IMR-90 (cell line): ENCODE results near the gene RBM41. TPM values are rescaled to one million over a fixed set of nuclear protein-coding genes. Genes with fewer than 3 reads are reported as not detected.

Source experiments
- ATAC-seq: fragments of 200-7000 bp; cut with Tn5 transposase; 2 replicates; pipeline ENCODE4 v1.9.1; 2020; ENCODE audit warnings: low read depth, mild to moderate bottlenecking, moderate library complexity
- BruUV-seq: library from RNA; stranded (reverse); fragments of 400-500 nt; replicated peaks from 2 replicates; lab custom pipeline; 2021; lab: Mats Ljungman, UMichigan
- CTCF ChIA-PET: fragments of 300-600 bp; formaldehyde crosslinking; extraction: SDS; loops from one replicate; lab custom pipeline; 2021; ENCODE audit warnings: antibody characterized with exemption; lab: Yijun Ruan, JAX
- POLR2A ChIA-PET: fragments of 300-600 bp; sonication (Branson Sonifier 250); formaldehyde crosslinking; loops from one replicate; lab custom pipeline; 2022; ENCODE audit warnings: antibody characterized with exemption; ENCODE audit not compliant: unreplicated experiment; lab: Charles Lee
- DNase-seq: peaks from one replicate; pipeline ENCODE4 v3.0.0; 2013
- H2AFZ ChIP-seq: replicated peaks from 2 replicates; pipeline ENCODE3; 2013; ENCODE audit warnings: low read length, mild to moderate bottlenecking; ENCODE audit not compliant: poor library complexity
- H2AK5ac ChIP-seq: 2 replicates; pipeline ENCODE4 v1.6.1; 2013; ENCODE audit warnings: low read depth, low read length, inconsistent platforms
- H2AK9ac ChIP-seq: replicated peaks from 2 replicates; pipeline ENCODE3; 2013; ENCODE audit warnings: mild to moderate bottlenecking, low read depth, low read length, moderate library complexity; ENCODE audit not compliant: poor library complexity
- H2BK120ac ChIP-seq: 2 replicates; pipeline ENCODE4 v1.6.1; 2013; ENCODE audit warnings: low read depth, low read length, inconsistent platforms
- H2BK15ac ChIP-seq: 3 replicates; pipeline ENCODE4 v1.6.1; 2013; ENCODE audit warnings: low read depth, low read length, inconsistent platforms
- H2BK20ac ChIP-seq: 2 replicates; pipeline ENCODE4 v1.6.1; 2013; ENCODE audit warnings: low read depth, mild to moderate bottlenecking, inconsistent platforms, low read length, moderate library complexity
- H2BK5ac ChIP-seq: 2 replicates; pipeline ENCODE4 v1.6.1; 2013; ENCODE audit warnings: mild to moderate bottlenecking, low read depth, low read length, inconsistent platforms; ENCODE audit not compliant: poor library complexity, severe bottlenecking
- H3K14ac ChIP-seq: replicated peaks from 2 replicates; pipeline ENCODE4 v1.6.1; 2013; ENCODE audit warnings: low read depth, low read length, inconsistent platforms
- H3K18ac ChIP-seq: 2 replicates; pipeline ENCODE4 v1.6.1; 2013; ENCODE audit warnings: low read depth, low read length, control low read depth
- H3K23ac ChIP-seq: 2 replicates; pipeline ENCODE4 v1.6.1; 2013; ENCODE audit warnings: low read depth, low read length, inconsistent platforms
- H3K27ac ChIP-seq: 2 replicates; pipeline ENCODE4 v1.5.1; 2013; ENCODE audit warnings: mild to moderate bottlenecking, control low read depth, low read length; ENCODE audit not compliant: insufficient read depth
- H3K27me3 ChIP-seq: 2 replicates; pipeline ENCODE4 v1.6.1; 2013; ENCODE audit warnings: low read length; ENCODE audit not compliant: control insufficient read depth, insufficient read depth
- H3K36me3 ChIP-seq: 2 replicates; pipeline ENCODE4 v1.6.1; 2013; ENCODE audit warnings: low read length, mixed read lengths; ENCODE audit not compliant: control insufficient read depth, insufficient read depth
- H3K4ac ChIP-seq: 2 replicates; pipeline ENCODE4 v1.6.1; 2013; ENCODE audit warnings: low read depth, low read length, inconsistent platforms
- H3K4me1 ChIP-seq: 2 replicates; pipeline ENCODE4 v1.6.1; 2013; ENCODE audit warnings: low read length, mixed read lengths; ENCODE audit not compliant: control insufficient read depth, insufficient read depth
- H3K4me2 ChIP-seq: 2 replicates; pipeline ENCODE4 v1.6.1; 2013; ENCODE audit warnings: low read depth, mild to moderate bottlenecking, control low read depth, low read length, moderate library complexity
- H3K4me3 ChIP-seq: 2 replicates; pipeline ENCODE4 v1.5.1; 2013; ENCODE audit warnings: low read depth, mild to moderate bottlenecking, control low read depth, low read length, moderate library complexity; ENCODE audit not compliant: insufficient read depth
- H3K56ac ChIP-seq: 2 replicates; pipeline ENCODE4 v1.6.1; 2013; ENCODE audit warnings: low read length, inconsistent platforms; ENCODE audit not compliant: insufficient read depth; ENCODE audit errors: extremely low read depth
- H3K79me1 ChIP-seq, 2 experiments: 2 replicates each; pipeline ENCODE4 v1.6.1; 2013; ENCODE audit warnings: low read length in 2 of 2, inconsistent platforms in 1 of 2, low read depth in 1 of 2
- H3K9ac ChIP-seq: 2 replicates; pipeline ENCODE4 v1.6.1; 2013; ENCODE audit warnings: low read depth, low read length, control low read depth
- H3K9me1 ChIP-seq: 2 replicates; pipeline ENCODE4 v1.6.1; 2013; ENCODE audit warnings: low read length, inconsistent platforms; ENCODE audit not compliant: insufficient read depth
- H3K9me3 ChIP-seq: 2 replicates; pipeline ENCODE4 v1.6.1; 2013; ENCODE audit warnings: low read length; ENCODE audit not compliant: control insufficient read depth, insufficient read depth
- H4K20me1 ChIP-seq: 2 replicates; pipeline ENCODE4 v1.6.1; 2013; ENCODE audit warnings: low read length, inconsistent platforms; ENCODE audit not compliant: insufficient read depth
- H4K5ac ChIP-seq: 2 replicates; pipeline ENCODE4 v1.6.1; 2013; ENCODE audit warnings: mild to moderate bottlenecking, low read depth, low read length, control low read depth
- H4K8ac ChIP-seq, 2 experiments: 2 replicates each; pipeline ENCODE4 v1.6.1; 2013; ENCODE audit warnings: low read depth in 2 of 2, low read length in 2 of 2, control low read depth in 1 of 2, inconsistent platforms in 1 of 2
- H4K91ac ChIP-seq: 2 replicates; pipeline ENCODE4 v1.6.1; 2013; ENCODE audit warnings: low read depth, low read length, inconsistent platforms; ENCODE audit not compliant: insufficient read depth
- BHLHE40 ChIP-seq: fragments of 150-350 bp; IDR thresholded peaks from 2 replicates; pipeline ENCODE4 v1.6.1; 2016; ENCODE audit warnings: mild to moderate bottlenecking, low read depth, low read length
- CEBPB ChIP-seq: IDR thresholded peaks from 2 replicates; pipeline ENCODE4 v1.6.1; 2012; ENCODE audit warnings: low read depth, low read length, improper control_type of control experiment
- CHD1 ChIP-seq: IDR thresholded peaks from 2 replicates; pipeline ENCODE4 v1.6.1; 2012; ENCODE audit warnings: low read depth, low read length, improper control_type of control experiment
- FOS ChIP-seq: fragments of 150-350 bp; IDR thresholded peaks from 2 replicates; pipeline ENCODE4 v1.6.1; 2016; ENCODE audit warnings: low read depth, low read length
- MAFK ChIP-seq: IDR thresholded peaks from 2 replicates; pipeline ENCODE4 v1.6.1; 2012; ENCODE audit warnings: low read depth, low read length, improper control_type of control experiment
- MAZ ChIP-seq: IDR thresholded peaks from 2 replicates; pipeline ENCODE4 v1.6.1; 2012; ENCODE audit warnings: low read depth, mild to moderate bottlenecking, low read length, improper control_type of control experiment, moderate library complexity, borderline replicate concordance
- NFE2L2 ChIP-seq: fragments of 150-350 bp; IDR thresholded peaks from 2 replicates; pipeline ENCODE4 v1.6.1; 2016; ENCODE audit warnings: low read depth, mild to moderate bottlenecking, low read length
- POLR2A ChIP-seq: IDR thresholded peaks from 2 replicates; pipeline ENCODE4 v1.6.1; 2012; ENCODE audit warnings: mild to moderate bottlenecking, low read depth, low read length
- RAD21 ChIP-seq: IDR thresholded peaks from 2 replicates; pipeline ENCODE4 v1.6.1; 2012; ENCODE audit warnings: low read length, improper control_type of control experiment
- RCOR1 ChIP-seq: IDR thresholded peaks from 2 replicates; pipeline ENCODE4 v1.6.1; 2012; ENCODE audit warnings: mild to moderate bottlenecking, low read length, improper control_type of control experiment; ENCODE audit not compliant: insufficient replicate concordance
- RFX5 ChIP-seq: IDR thresholded peaks from 2 replicates; pipeline ENCODE4 v1.8.0; 2012; ENCODE audit warnings: low read depth, mild to moderate bottlenecking, low read length, moderate library complexity
- SMC3 ChIP-seq: fragments of 150-350 bp; IDR thresholded peaks from 2 replicates; pipeline ENCODE4 v1.6.1; 2016; ENCODE audit warnings: low read depth, mild to moderate bottlenecking, antibody characterized with exemption, low read length, moderate library complexity
- WGBS, 2 experiments: methylation state at CpG; one replicate each; pipeline versions ENCODE4 v1.1.5 to v1.1.7; 2013; ENCODE audit warnings: missing lambda C conversion rate in 2 of 2; ENCODE audit not compliant: insufficient read length in 1 of 2; ENCODE audit errors: extremely low coverage in 2 of 2; 5-methylcytosine and 5-hydroxymethylcytosine counted together
- dilution Hi-C: fragments of 300-500 bp; cut with HindIII; formaldehyde crosslinking; loops from one replicate; pipeline ENCODE4 v1.14.3; 2018; ENCODE audit warnings: low sequenced_read_pairs; ENCODE audit not compliant: unreplicated experiment
- in situ Hi-C: fragments of 300-500 bp; cut with MboI; formaldehyde crosslinking; loops from 3 replicates; pipeline ENCODE4 v1.14.3; 2019; ENCODE audit warnings: low sequenced_read_pairs, inconsistent platforms, mixed read lengths
- intact Hi-C: fragments of 100-400 bp; cut with micrococcal nuclease; formaldehyde crosslinking; loops from 2 replicates; pipeline ENCODE4 v1.10.0; 2022
- polyA plus RNA-seq, 3 experiments: library from polyadenylated mRNA; depleted of rRNA; stranded (reverse); fragments of >200 nt; gene quantifications; 2 replicates each; pipeline ENCODE4 v1.2.3, GENCODE V29; 2012; ENCODE audit warnings: low replicate concordance in 1 of 3
- total RNA-seq: library from RNA; depleted of rRNA; stranded (reverse); fragments of >200 nt; gene quantifications from 2 replicates; pipeline ENCODE4 v1.2.3, GENCODE V29; 2012
- TF ChIP-seq, protein P1 (sequence below): conservative IDR thresholded peaks from 2 replicates; pipeline ENCODE4 v1.5.1; 2012; ENCODE audit warnings: mild to moderate bottlenecking, low read depth, low read length, improper control_type of control experiment
- TF ChIP-seq, protein P2 (sequence below): fragments of 150-350 bp; IDR thresholded peaks from 2 replicates; pipeline ENCODE4 v1.6.1; 2016; ENCODE audit warnings: low read depth, mild to moderate bottlenecking, low read length, moderate library complexity, borderline replicate concordance

Gene RBM41
- total and polyA plus RNA-seq, 2 of the 4 experiments (the other 2 are of a cell fraction), result 3.9 to 8.6 TPM

DNA sequence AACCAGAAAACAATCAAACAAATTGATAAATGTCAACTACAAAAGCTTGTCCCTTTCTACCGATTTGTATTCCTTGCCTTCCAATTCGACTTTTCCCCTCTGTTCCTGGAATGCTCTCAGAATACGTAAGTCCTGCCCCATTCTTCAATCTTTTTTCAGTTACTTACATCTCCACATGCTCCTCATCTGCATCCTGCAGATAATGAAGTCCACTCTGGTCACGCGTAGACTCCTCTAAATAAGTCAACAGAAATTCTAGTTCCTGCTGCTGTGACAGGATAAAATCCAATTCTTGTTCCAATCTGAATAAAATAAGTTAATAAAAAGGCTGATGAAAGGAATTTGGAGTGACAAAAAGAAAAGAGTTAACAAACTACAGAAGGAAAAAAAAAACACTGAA lies 34.4 kb upstream of the RBM41 start:
- Histone ChIP-seq H4K20me1 (no peaks in the 10 kb centered on the region), H3K18ac (no peak overlapping the region), H3K4me3 (no peak overlapping the region), H3K23ac (no peak overlapping the region), H3K4ac (no peak overlapping the region), H3K4me2 (no peak overlapping the region), H3K36me3 (no peaks in the 10 kb centered on the region), H2BK20ac (no peak overlapping the region), H2AK5ac (no peak overlapping the region), H2BK15ac (no peak overlapping the region), H2BK5ac (no peak overlapping the region), H3K4me1 (no peaks in the 10 kb centered on the region), H3K56ac (no peak overlapping the region), H3K79me1 (no peaks in the 10 kb centered on the region), H4K8ac (no peak overlapping the region), H3K27me3 (peaks cover 2% of the 10 kb centered on the region; the same call in 1 of the 2 replicates), H4K91ac (no peak overlapping the region), H3K14ac (no peak overlapping the region), H3K27ac (no peak overlapping the region), H3K9ac (no peak overlapping the region), H3K9me1 (no peaks in the 10 kb centered on the region), H2AK9ac (no peak overlapping the region), H4K5ac (no peak overlapping the region), H2BK120ac (no peak overlapping the region), H3K9me3 (no peaks in the 10 kb centered on the region), H2AFZ (no peak overlapping the region)
- DNase-seq (no peak), ATAC-seq (no peak)
- ChIA-PET CTCF (no interaction called here), POLR2A (no interaction called here)
- TF ChIP-seq, protein P1, sequence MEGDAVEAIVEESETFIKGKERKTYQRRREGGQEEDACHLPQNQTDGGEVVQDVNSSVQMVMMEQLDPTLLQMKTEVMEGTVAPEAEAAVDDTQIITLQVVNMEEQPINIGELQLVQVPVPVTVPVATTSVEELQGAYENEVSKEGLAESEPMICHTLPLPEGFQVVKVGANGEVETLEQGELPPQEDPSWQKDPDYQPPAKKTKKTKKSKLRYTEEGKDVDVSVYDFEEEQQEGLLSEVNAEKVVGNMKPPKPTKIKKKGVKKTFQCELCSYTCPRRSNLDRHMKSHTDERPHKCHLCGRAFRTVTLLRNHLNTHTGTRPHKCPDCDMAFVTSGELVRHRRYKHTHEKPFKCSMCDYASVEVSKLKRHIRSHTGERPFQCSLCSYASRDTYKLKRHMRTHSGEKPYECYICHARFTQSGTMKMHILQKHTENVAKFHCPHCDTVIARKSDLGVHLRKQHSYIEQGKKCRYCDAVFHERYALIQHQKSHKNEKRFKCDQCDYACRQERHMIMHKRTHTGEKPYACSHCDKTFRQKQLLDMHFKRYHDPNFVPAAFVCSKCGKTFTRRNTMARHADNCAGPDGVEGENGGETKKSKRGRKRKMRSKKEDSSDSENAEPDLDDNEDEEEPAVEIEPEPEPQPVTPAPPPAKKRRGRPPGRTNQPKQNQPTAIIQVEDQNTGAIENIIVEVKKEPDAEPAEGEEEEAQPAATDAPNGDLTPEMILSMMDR, result no peak
- no peak for TF ChIP-seq RFX5
- TF ChIP-seq MAZ, result no peak
- TF ChIP-seq SMC3, result no peak
- no peak for TF ChIP-seq POLR2A
- no peak for TF ChIP-seq CHD1
- TF ChIP-seq FOS, result no peak
- TF ChIP-seq BHLHE40, result no peak
- no peak for TF ChIP-seq MAFK
- no peak for TF ChIP-seq NFE2L2
- TF ChIP-seq CEBPB, result no peak
- no peak for TF ChIP-seq RAD21
- TF ChIP-seq, protein P2, sequence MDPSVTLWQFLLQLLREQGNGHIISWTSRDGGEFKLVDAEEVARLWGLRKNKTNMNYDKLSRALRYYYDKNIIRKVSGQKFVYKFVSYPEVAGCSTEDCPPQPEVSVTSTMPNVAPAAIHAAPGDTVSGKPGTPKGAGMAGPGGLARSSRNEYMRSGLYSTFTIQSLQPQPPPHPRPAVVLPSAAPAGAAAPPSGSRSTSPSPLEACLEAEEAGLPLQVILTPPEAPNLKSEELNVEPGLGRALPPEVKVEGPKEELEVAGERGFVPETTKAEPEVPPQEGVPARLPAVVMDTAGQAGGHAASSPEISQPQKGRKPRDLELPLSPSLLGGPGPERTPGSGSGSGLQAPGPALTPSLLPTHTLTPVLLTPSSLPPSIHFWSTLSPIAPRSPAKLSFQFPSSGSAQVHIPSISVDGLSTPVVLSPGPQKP, result no peak
- TF ChIP-seq RCOR1, result no peak
- dilution Hi-C loops, result no loop called here
- intact Hi-C loops, result no loop called here
- 33% methylated on average over 3 of the region's 5 CpGs; no CpG with 5 or more reads in 1 of the 2 experiments for WGBS, 2 experiments
- no TSS peak for BruUV-seq
- in situ Hi-C loops, result no loop called here
